MG63 (cell line): ENCODE results near the gene ADARB2. TPM values are rescaled to one million over a fixed set of nuclear protein-coding genes. Genes with fewer than 3 reads are reported as not detected.

Experiments used
- DNase-seq: peaks from one replicate; pipeline ENCODE4 v3.0.0-alpha.2; 2020
- H3K27me3 ChIP-seq: fragments of 250-450 bp; sonication (Bioruptor Pico); 2 replicates; pipeline ENCODE4 v1.5.1; 2020; ENCODE audit warnings: mild to moderate bottlenecking, moderate library complexity
- H3K36me3 ChIP-seq: fragments of 250-450 bp; sonication (Bioruptor Pico); 2 replicates; pipeline ENCODE4 v1.5.1; 2020; ENCODE audit warnings: mild to moderate bottlenecking, moderate library complexity
- H3K4me3 ChIP-seq: fragments of 250-450 bp; sonication (Bioruptor Pico); 2 replicates; pipeline ENCODE4 v1.5.1; 2020; ENCODE audit warnings: mild to moderate bottlenecking, moderate library complexity
- H3K9me3 ChIP-seq: fragments of 250-450 bp; sonication (Bioruptor Pico); 2 replicates; pipeline ENCODE4 v1.5.1; 2020; ENCODE audit warnings: mild to moderate bottlenecking, moderate library complexity
- total RNA-seq: library from RNA; depleted of rRNA; stranded (reverse); fragments of >200 nt; shearing (Covaris generic); gene quantifications from 2 replicates; pipeline ENCODE4 v1.2.3, GENCODE V29; 2014; ENCODE audit warnings: low replicate concordance

The ADARB2 gene
- total RNA-seq, 1 experiment from 2014 or later = not detected

DNA sequence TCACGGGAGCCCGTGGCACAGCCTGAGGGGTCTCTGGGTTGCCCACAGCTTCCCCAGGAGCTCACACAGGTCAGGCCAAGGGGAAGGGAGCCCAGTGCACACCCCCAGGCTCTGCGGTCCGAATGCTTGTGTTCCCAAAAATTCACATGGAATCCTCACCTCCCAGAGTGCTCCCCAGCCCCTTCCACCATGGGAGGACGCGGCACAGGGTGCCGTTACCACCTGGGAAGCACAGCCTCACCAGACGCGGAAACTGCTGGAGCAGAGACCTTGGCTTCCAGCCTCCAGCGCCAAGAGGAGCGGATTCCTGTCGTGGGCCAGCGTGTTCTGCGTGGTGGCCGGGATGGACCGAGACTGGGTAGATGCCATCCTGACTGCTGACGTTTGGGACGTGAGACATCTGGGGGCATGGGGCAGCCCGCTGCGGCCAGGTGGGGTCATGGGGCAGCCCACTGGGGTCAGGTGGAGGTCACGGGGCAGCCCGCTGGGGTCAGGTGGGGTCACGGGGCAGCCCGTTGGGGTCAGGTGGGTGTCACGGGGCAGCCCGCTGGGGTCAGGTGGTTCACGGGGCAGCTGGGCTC, 531.8 kb downstream of the ADARB2 start:
- H3K9me3 ChIP-seq = no peaks in the 10 kb centered on the region
- no peaks in the 10 kb centered on the region for H3K36me3 ChIP-seq
- no peak for DNase-seq
- H3K27me3 ChIP-seq = no peaks in the 10 kb centered on the region
- no peak overlapping the region for H3K4me3 ChIP-seq

DNA sequence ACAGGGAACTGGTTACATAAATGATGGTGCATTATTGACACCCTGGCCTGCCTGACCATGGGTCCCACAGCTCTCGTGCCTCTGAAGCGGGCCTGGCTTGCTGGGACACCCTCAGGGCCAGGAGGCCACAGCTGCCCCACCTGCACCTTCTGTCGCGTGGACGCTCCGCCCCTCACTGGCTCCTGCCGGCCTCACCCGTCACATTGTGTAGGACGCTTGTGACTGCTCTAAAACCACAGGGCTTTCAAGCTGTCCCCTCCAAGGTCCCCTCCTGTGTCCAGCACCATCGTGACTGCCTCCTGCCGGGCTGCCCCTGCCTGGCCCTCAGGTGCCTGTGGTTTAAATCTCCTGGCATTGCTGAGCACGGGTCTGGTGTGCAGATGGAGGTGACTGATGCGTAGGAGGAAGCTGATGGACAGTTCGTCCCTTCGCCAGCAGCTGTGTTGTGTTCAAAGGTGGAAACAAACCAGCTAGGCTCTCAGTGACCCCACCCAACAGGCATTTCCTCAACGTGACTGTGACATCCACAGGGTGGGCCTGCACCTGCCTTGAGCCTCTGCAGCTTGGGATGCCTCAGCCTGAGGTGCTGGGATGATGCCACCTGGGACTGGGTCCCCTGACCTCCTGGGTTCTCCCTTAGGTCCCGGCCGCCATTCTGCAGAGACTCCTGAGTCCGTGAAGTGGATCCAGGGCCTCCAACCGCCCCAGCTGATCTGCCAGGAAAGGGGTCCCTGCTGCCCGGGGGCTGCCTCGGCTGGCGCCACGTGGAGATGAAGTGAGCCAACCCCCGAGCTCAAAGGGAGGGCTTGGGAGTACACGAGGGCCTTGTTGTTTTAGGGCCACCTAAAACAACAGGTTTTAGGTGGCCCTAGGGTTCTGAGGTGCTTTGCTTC, 532.6 kb downstream of the ADARB2 start:
- H3K4me3 ChIP-seq = no peak overlapping the region
- no peaks in the 10 kb centered on the region for H3K9me3 ChIP-seq
- H3K36me3 ChIP-seq = no peaks in the 10 kb centered on the region
- H3K27me3 ChIP-seq = no peaks in the 10 kb centered on the region
- no peak for DNase-seq

DNA sequence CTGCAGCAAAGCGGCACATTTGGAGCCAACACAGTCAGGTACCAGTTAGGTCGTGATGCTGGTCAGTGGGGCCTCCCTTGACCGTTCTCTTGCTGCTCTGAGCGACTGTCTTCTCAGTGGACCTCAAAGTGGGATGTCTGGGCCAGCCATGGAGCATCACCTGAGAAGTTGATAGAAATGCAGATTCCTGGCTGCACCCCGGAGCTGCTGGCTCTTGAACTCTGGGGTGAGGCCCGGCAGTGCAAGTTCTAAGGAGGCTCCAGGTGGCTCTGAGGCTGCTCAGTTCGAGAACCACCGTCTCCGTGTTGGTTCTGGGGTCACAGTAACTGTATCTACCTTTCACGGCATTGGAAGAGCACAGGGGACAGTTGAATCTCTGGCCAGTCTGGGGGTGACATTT, 533.6 kb downstream of the ADARB2 start:
- no peak for DNase-seq
- Histone ChIP-seq H3K4me3 (no peak overlapping the region), H3K9me3 (no peaks in the 10 kb centered on the region), H3K27me3 (no peaks in the 10 kb centered on the region), H3K36me3 (no peaks in the 10 kb centered on the region)

DNA sequence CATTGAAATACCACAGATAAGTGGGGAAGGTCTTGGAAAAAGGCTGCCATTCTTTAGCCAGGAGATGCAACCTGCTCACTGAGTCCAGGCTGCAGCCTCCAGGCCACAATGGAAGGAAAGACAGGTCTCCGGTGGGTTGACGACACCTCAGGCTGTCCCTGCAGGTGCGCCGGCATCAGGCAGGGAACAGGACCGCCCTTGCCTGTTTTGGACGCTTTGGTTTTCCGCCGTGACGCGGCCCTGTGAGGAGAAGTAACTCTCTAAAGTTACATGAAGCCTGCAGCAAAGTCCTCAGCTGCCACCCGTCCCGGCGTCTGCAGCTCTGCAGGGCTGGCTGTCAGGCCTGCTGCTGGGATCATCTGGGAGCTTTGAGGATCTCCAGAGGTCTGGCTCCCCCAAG, 534.1 kb downstream of the ADARB2 start:
- H3K27me3 ChIP-seq = peaks cover 2% of the 10 kb centered on the region; the same call in 1 of the 2 replicates
- DNase-seq = no peak
- no peaks in the 10 kb centered on the region for H3K9me3 ChIP-seq
- H3K36me3 ChIP-seq = no peaks in the 10 kb centered on the region
- no peak overlapping the region for H3K4me3 ChIP-seq

DNA sequence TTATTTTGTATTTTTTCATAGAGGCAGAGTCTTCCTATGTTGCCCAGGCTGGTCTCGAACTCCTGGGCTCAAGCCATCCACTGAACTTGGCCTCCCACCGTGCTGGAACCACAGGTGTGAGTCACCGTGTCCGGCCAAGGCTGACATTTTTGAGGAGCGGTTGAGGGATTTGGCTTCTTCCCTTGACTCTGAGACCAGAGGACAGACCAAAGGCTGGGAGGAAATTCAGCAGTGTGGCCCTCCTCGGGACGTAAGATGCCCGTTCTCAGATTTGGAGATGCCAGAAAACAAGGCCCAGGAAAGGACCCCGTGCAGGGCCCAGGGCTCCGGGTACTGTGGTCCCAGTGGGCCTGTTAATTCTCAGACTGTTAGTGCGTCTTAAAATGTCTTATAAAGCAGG, 535.0 kb downstream of the ADARB2 start:
- Histone ChIP-seq H3K9me3 (no peaks in the 10 kb centered on the region), H3K27me3 (peaks cover 2% of the 10 kb centered on the region; the same call in 1 of the 2 replicates), H3K36me3 (no peaks in the 10 kb centered on the region), H3K4me3 (no peak overlapping the region)
- DNase-seq = peak; percentile 22

DNA sequence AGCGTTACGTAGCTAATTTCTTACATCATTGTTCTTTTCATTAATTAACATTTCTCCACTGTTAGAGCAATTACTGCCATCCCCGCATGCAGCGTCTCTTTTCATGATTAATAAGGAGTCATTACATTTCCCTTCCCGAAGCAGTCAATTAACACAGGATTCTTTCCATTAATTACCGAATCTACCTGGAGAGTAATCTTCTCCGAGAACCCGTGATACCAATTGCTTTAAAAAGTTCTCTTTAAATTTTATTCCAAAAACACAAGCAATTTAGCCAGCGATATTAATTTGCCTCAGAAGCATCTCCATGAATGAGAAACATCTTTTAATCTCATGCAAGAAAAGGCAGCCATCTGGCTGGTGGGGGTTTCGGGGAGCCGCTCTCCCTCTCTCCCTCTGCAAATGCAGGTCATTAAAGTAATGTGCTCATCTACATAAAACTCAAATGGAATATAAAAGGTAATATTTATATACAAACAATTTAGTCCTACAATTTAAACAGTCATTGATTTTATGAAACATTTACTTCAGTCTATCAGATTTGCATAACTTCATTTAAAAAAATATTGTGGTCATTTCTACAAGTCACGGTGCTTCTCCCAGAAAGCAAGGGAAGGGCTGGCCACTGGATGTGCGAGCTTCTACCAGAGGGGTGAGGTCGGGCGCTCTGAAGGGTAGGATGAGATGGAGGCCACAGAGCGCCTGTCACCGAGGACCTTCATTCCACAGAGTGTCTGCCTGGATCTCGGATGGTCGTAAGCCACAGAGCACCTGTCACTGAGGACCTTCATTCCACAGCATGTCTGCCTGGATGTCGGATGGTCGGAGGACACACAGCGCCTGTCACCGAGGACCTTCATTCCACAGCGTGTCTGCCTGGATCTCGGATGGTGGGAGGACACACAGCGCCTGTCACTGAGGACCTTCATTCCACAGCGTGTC, 536.2 kb downstream of the ADARB2 start:
- no peak overlapping the region for H3K4me3 ChIP-seq
- peaks cover 2% of the 10 kb centered on the region; the same call in 1 of the 2 replicates for H3K27me3 ChIP-seq
- no peaks in the 10 kb centered on the region for H3K36me3 ChIP-seq
- no peaks in the 10 kb centered on the region for H3K9me3 ChIP-seq
- DNase-seq = no peak

DNA sequence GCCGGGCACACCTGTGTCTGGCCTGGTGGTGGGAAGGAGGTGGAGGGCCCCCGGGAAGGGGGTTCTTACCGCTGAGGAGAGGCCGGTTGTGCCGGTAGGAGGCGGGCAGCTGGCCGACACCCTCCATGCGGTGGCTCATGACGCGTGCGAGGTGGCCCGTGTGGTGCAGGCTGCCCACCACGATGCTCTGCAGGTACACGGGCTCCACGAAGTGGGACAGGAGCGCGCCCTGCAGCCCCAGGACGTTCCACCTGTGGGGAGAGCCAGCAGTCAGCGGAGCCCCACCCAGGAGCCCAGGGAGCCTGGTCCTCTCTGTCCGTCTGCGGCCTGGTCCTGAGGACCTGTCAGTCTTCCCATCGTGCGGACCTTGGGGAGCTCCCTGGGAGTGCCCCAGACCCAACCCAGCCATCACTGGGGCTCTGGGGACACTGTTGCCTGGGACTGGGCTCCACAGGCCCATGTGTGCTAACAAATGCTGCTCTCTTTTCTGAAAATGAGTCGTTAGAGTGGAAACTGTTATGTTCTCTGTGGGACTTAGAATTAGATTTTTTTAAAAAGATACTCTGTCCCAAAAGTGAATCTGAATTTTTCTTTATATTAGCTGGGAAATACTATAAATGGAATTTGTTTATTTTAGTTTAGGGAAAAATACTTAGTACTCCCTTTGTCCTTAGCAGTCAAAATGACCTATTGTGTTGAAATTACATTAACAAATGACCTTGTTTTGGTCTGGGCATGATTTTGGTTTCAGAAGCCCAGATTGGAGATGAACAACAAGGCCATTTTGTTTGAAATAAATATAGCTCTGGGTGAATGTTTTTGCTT, 537.2 kb downstream of the ADARB2 start:
- Histone ChIP-seq H3K27me3 (peaks cover 2% of the 10 kb centered on the region; the same call in 1 of the 2 replicates), H3K4me3 (no peak overlapping the region)
- DNase-seq = no peak

DNA sequence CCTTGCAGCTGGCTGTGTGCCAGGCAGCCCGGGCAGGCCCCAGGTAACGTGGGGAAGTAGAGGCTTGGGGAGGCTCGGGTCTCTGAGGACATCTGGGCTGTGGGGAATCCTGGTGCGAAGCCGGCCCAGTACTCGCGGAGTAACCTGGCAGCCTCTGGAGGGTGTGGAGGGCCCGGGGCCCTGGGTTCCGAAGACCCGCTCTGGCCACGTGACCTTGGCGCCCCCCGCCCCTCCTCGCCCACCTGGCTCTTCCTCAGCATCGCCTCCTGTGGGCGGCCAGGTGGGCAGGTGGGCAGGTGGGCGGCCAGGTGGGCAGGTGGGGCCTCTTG, 538.0 kb downstream of the ADARB2 start:
- no peaks in the 10 kb centered on the region for H3K36me3 ChIP-seq
- no peaks in the 10 kb centered on the region for H3K9me3 ChIP-seq
- peaks cover 2% of the 10 kb centered on the region; the same call in 1 of the 2 replicates for H3K27me3 ChIP-seq
- H3K4me3 ChIP-seq = no peak overlapping the region
- DNase-seq = no peak

More for the DNA sequence above, 537.2 kb downstream of the ADARB2 start:
- Histone ChIP-seq H3K36me3 (no peaks in the 10 kb centered on the region), H3K9me3 (no peaks in the 10 kb centered on the region)

DNA sequence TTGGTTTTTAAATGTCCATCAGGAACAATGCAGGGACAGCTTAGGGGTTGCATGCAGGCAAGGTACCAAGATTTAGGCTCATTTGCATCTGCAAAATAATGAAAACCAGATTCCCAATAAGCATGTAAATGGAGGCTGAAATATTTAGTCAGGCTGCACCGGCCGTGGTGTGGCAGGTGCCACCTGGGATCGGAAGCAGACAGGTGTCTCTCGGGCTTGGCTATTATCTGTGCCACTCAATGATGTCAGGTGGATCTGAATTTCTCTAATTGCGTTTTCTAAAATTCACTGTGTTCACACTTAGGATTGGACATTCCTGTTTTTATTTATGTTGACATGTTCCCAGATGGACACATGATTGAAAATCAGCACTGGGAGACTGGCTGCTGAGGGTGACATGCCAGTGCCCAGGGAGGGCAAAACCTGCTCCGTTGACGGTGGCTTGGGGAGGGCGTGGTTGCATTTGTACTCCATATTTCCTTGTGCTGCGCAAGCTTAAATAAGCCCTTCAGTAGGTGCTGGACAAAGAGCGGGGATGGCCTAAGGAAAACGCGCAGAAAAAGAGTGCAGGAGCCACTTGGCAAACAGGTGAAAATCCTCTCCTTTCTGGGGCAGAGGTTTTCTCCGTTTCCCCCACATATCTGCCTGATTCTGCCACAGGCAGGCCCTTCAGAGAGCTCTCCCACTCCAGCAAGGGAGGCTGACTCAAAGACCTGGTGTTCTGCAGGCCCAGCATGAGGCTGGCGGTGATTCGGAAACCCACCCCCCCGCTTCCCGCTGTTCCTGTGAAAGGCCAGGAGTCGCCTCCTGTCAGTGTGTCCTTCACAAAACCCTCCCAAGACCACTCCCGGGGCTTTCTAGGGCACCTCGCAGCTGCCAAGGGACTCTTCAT, 538.6 kb downstream of the ADARB2 start:
- no peak for DNase-seq
- H3K27me3 ChIP-seq = peaks cover 2% of the 10 kb centered on the region; the same call in 1 of the 2 replicates
- H3K36me3 ChIP-seq = no peaks in the 10 kb centered on the region
- H3K9me3 ChIP-seq = no peaks in the 10 kb centered on the region
- H3K4me3 ChIP-seq = no peak overlapping the region

DNA sequence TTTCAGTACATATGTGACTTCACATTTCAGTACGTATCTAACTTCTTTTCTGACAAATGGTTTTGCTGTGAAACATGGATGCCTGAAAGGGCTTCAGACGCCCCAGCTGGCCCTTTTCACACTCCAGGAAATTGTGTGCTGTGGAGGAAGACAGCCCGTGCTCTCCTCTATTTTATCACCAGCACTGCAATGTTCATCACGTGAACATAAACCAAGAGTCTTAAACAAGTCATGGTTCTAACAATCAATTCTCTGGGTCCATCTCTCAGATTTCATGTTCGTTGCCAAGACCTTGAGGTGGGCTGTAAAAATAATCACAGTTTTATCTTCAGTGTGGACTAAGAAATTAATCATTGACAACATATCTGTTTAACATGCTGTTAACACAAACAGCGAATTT, 539.9 kb downstream of the ADARB2 start:
- Histone ChIP-seq H3K4me3 (no peak overlapping the region), H3K36me3 (no peaks in the 10 kb centered on the region), H3K9me3 (no peaks in the 10 kb centered on the region), H3K27me3 (peaks cover 2% of the 10 kb centered on the region; the same call in 1 of the 2 replicates)
- no peak for DNase-seq

DNA sequence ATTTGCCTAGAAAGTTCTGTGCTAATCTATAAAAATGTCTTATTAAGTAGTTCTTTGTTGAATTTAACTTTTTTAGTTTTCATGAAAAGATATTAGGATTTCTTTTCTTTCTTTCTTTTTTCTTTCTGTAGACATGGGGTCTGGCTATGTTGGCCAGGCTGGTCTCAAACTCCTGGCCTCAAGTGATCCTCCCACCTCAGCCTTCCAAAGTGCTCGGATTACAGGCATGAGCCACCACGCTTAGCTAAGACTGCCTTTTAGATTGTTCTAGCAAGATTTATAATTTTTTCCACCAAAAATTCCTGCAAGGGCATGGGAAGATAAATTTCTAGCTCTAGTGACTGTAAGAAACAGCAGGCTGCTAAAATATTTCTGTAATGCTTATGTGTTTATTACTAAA, 540.7 kb downstream of the ADARB2 start:
- DNase-seq = no peak
- Histone ChIP-seq H3K36me3 (no peaks in the 10 kb centered on the region), H3K4me3 (no peak overlapping the region), H3K9me3 (no peaks in the 10 kb centered on the region), H3K27me3 (peaks cover 2% of the 10 kb centered on the region; the same call in 1 of the 2 replicates)

DNA sequence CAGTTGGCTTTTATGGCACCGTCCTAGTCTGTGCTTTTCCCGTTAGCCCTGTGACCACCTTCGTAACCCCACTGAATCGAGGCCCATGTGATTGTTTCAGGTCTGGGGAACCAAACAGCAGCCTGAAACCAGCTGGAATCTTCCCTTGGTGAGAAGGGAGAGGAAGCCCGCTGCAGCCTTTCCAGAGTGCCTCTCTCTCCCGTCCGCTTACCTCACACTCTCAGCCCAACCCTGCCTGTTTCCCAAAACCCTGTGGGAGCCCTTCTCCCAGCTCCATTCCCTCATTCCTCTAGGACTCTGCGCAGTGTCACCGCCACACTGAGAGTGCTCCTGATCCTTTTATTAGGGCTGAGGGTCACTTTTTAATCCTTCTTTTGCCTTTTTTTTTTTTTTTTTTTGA, 541.5 kb downstream of the ADARB2 start:
- Histone ChIP-seq H3K27me3 (peaks cover 2% of the 10 kb centered on the region; the same call in 1 of the 2 replicates), H3K36me3 (no peaks in the 10 kb centered on the region), H3K4me3 (no peak overlapping the region), H3K9me3 (no peaks in the 10 kb centered on the region)
- DNase-seq = no peak

DNA sequence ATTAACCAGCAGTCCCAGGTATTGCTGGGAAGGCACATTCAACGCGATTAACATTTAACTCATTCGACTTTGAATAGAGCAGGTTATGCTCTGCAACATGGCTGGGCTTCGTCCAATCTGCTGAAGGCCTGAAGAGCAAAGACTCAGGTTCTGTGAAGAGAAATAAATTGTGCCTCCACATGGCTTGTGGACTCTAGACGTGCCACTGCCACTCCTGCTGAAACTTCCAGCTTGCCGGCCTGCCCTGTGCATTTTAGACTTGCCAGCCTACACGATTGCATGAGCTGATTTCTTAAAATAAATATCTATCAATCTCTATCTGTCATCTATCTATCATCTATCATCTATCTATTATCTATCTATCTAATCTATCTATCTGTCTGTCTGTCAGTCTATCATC, 543.2 kb downstream of the ADARB2 start:
- H3K36me3 ChIP-seq = no peaks in the 10 kb centered on the region
- no peak for DNase-seq
- H3K4me3 ChIP-seq = no peak overlapping the region
- peaks cover 2% of the 10 kb centered on the region; the same call in 1 of the 2 replicates for H3K27me3 ChIP-seq
- no peaks in the 10 kb centered on the region for H3K9me3 ChIP-seq

DNA sequence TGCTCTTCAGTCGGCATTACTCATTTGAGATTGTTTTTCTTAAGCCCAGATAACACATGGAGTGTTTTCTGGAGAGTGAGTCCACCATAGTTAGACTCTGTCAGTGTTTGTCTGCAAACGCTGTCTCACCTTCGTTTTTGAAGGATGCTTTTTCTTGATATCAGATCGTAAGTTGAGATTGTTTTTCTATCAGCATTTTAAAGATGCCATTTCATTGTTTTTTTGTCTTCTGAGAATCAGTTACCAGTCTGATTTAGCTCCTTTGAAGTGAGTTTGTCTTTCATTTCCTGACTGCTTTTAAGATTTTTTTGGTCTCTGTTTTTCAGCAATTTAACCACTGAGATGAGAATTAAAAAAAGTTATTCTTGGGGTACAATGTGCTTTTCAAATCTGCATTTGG, 543.8 kb downstream of the ADARB2 start:
- H3K9me3 ChIP-seq = no peaks in the 10 kb centered on the region
- peaks cover 2% of the 10 kb centered on the region; the same call in 1 of the 2 replicates for H3K27me3 ChIP-seq
- no peaks in the 10 kb centered on the region for H3K36me3 ChIP-seq
- DNase-seq = no peak
- H3K4me3 ChIP-seq = no peak overlapping the region

DNA sequence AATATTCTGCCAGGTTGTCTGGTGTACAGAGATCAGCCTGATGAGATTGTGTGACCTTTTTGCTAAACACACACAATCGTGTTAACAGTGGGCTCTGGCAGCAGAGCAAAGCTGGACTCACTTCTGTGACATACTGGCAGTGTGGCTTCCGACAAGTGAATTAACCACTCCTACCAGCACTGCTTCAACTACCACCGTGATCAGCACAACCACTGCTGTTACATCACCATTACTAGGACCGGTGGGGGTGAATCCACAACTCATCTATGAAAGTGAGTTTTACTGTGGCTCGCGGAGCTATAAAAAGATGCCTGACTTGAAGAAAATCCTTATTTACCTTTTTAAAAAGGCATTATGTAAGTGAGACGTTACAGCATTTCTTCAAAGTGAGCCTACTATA, 545.6 kb downstream of the ADARB2 start:
- DNase-seq = no peak
- no peak overlapping the region for H3K4me3 ChIP-seq
- H3K9me3 ChIP-seq = no peaks in the 10 kb centered on the region

More for the DNA sequence above, 545.6 kb downstream of the ADARB2 start:
- Histone ChIP-seq H3K36me3 (no peaks in the 10 kb centered on the region), H3K27me3 (no peaks in the 10 kb centered on the region; the same call in 1 of the 2 replicates)
